HEK293 (cell line): Measurements from ENCODE around the gene LAMC3.
A peak's percentile ranks its signal among the peaks of the same experiment; 100 is the strongest.

Experiments used
- CTCF ChIA-PET: fragments of 350-600 bp; formaldehyde crosslinking; extraction: SDS; loops from one replicate; lab custom pipeline; 2021; ENCODE audit warnings: antibody characterized with exemption; lab: Yijun Ruan, JAX
- POLR2A ChIA-PET: fragments of 300-600 bp; formaldehyde crosslinking; extraction: SDS; loops from one replicate; lab custom pipeline; 2020; ENCODE audit warnings: antibody characterized with exemption, inconsistent platforms; lab: Yijun Ruan, JAX
- H3K27ac ChIP-seq: fragments of 200-500 bp; sonication (Bioruptor generic); 2 replicates; pipeline ENCODE4 v1.5.1; 2014; ENCODE audit warnings: low read depth, low read length, control low read depth, inconsistent platforms; ENCODE audit errors: extremely low read depth
- H3K36me3 ChIP-seq, 2 experiments: fragments of 200-500 bp in 1 of 2; sonication (Bioruptor generic) in 1 of 2; 1 replicate in 1 of 2; 2 replicates in 1 of 2; pipeline ENCODE4 v1.5.1; 2014 to 2017; ENCODE audit warnings: inconsistent platforms in 2 of 2, low read length in 2 of 2; ENCODE audit not compliant: control insufficient read depth in 2 of 2, insufficient read depth in 1 of 2
- H3K4me1 ChIP-seq: fragments of 200-500 bp; sonication (Bioruptor generic); 2 replicates; pipeline ENCODE4 v1.5.1; 2014; ENCODE audit warnings: mild to moderate bottlenecking, low read length, inconsistent platforms; ENCODE audit not compliant: control insufficient read depth, insufficient read depth
- H3K4me3 ChIP-seq: 2 replicates; pipeline ENCODE4 v1.5.1; 2011; ENCODE audit warnings: low read depth, mild to moderate bottlenecking, control low read depth, low read length, moderate library complexity
- H3K9me3 ChIP-seq: fragments of 200-500 bp; sonication (Bioruptor generic); 2 replicates; pipeline ENCODE4 v1.5.1; 2014; ENCODE audit warnings: low read depth, low read length, inconsistent platforms; ENCODE audit not compliant: control insufficient read depth, insufficient read depth
- GLI2 ChIP-seq: fragments of 450-650 bp; formaldehyde crosslinking; IDR thresholded peaks from 2 replicates; pipeline ENCODE4; 2017; ENCODE audit warnings: missing biosample characterization, missing genetic modification characterization, low read depth, borderline replicate concordance
- GLIS1 ChIP-seq: fragments of 450-650 bp; formaldehyde crosslinking; IDR thresholded peaks from 2 replicates; pipeline ENCODE4 v1.5.1; 2016; ENCODE audit warnings: missing biosample characterization, missing genetic modification characterization
- GLIS2 ChIP-seq: fragments of 450-650 bp; formaldehyde crosslinking; IDR thresholded peaks from 2 replicates; pipeline ENCODE4 v1.5.1; 2016; ENCODE audit warnings: missing biosample characterization, missing genetic modification characterization
- HOXC10 ChIP-seq: sonication (generic); formaldehyde crosslinking; IDR thresholded peaks from 2 replicates; pipeline ENCODE4 v1.8.1; 2023; ENCODE audit warnings: mild to moderate bottlenecking, missing genetic modification reagents
- KLF1 ChIP-seq: fragments of 450-650 bp; formaldehyde crosslinking; IDR thresholded peaks from 2 replicates; pipeline ENCODE4 v1.5.1; 2016; ENCODE audit warnings: missing biosample characterization, missing genetic modification characterization
- KLF7 ChIP-seq: fragments of 450-650 bp; formaldehyde crosslinking; IDR thresholded peaks from 2 replicates; pipeline ENCODE4 v1.5.1; 2016; ENCODE audit warnings: missing biosample characterization, missing genetic modification characterization, borderline replicate concordance
- REPIN1 ChIP-seq: fragments of 450-650 bp; formaldehyde crosslinking; IDR thresholded peaks from 2 replicates; pipeline ENCODE4 v1.5.1; 2017; ENCODE audit warnings: missing biosample characterization, missing genetic modification characterization, low read depth
- TCF7L2 ChIP-seq: IDR thresholded peaks from 2 replicates; pipeline ENCODE4 v1.6.1; 2011; ENCODE audit warnings: low read depth, mild to moderate bottlenecking, inconsistent platforms, low read length, moderate library complexity, borderline replicate concordance
- ZBTB17 ChIP-seq: fragments of 450-650 bp; formaldehyde crosslinking; IDR thresholded peaks from 2 replicates; pipeline ENCODE4 v1.5.1; 2016; ENCODE audit warnings: missing biosample characterization, missing genetic modification characterization
- ZBTB48 ChIP-seq: fragments of 450-650 bp; formaldehyde crosslinking; IDR thresholded peaks from 2 replicates; pipeline ENCODE4 v1.5.1; 2016; ENCODE audit warnings: missing biosample characterization, missing genetic modification characterization
- ZIC2 ChIP-seq: fragments of 450-650 bp; formaldehyde crosslinking; IDR thresholded peaks from 2 replicates; pipeline ENCODE4 v1.5.1; 2016; ENCODE audit warnings: missing biosample characterization, missing genetic modification characterization
- ZNF146 ChIP-seq: fragments of 450-650 bp; formaldehyde crosslinking; IDR thresholded peaks from 2 replicates; pipeline ENCODE4 v1.5.1; 2016; ENCODE audit warnings: missing biosample characterization, missing genetic modification characterization
- ZNF19 ChIP-seq: fragments of 450-650 bp; formaldehyde crosslinking; IDR thresholded peaks from 2 replicates; pipeline ENCODE4; 2016; ENCODE audit warnings: missing biosample characterization, missing genetic modification characterization, low read depth
- ZNF211 ChIP-seq: fragments of 450-650 bp; formaldehyde crosslinking; IDR thresholded peaks from 2 replicates; pipeline ENCODE4 v1.5.1; 2016; ENCODE audit warnings: low read depth, missing biosample characterization, missing genetic modification characterization
- ZNF214 ChIP-seq: fragments of 450-650 bp; formaldehyde crosslinking; IDR thresholded peaks from 2 replicates; pipeline ENCODE4 v1.5.1; 2017; ENCODE audit warnings: missing biosample characterization, mild to moderate bottlenecking, missing genetic modification characterization, borderline replicate concordance
- ZNF423 ChIP-seq: fragments of 450-650 bp; formaldehyde crosslinking; IDR thresholded peaks from 2 replicates; pipeline ENCODE4 v1.5.1; 2016; ENCODE audit warnings: missing biosample characterization, missing genetic modification characterization
- ZNF426 ChIP-seq: fragments of 450-650 bp; formaldehyde crosslinking; IDR thresholded peaks from 2 replicates; pipeline ENCODE4 v1.5.1; 2017; ENCODE audit warnings: missing biosample characterization, missing genetic modification characterization, mild to moderate bottlenecking, inconsistent platforms, moderate library complexity
- ZNF529 ChIP-seq: fragments of 450-650 bp; formaldehyde crosslinking; IDR thresholded peaks from 2 replicates; pipeline ENCODE4 v1.5.1; 2017; ENCODE audit warnings: missing genetic modification characterization, missing biosample characterization; ENCODE audit not compliant: insufficient replicate concordance
- ZNF585B ChIP-seq: fragments of 450-650 bp; formaldehyde crosslinking; IDR thresholded peaks from 2 replicates; pipeline ENCODE4 v1.5.1; 2016; ENCODE audit warnings: missing biosample characterization, missing genetic modification characterization
- ZNF677 ChIP-seq: fragments of 450-650 bp; IDR thresholded peaks from 2 replicates; pipeline ENCODE4 v1.5.0; 2018; ENCODE audit warnings: missing biosample characterization, mild to moderate bottlenecking, missing genetic modification characterization, moderate library complexity
- ZNF792 ChIP-seq: fragments of 450-650 bp; formaldehyde crosslinking; IDR thresholded peaks from 2 replicates; pipeline ENCODE4 v1.5.1; 2016; ENCODE audit warnings: missing biosample characterization, missing genetic modification characterization
- TF ChIP-seq, protein P1 (sequence below): fragments of 450-650 bp; formaldehyde crosslinking; IDR thresholded peaks from 2 replicates; pipeline ENCODE4 v1.5.1; 2016; ENCODE audit warnings: missing biosample characterization, missing genetic modification characterization
- TF ChIP-seq, protein P2 (sequence below): fragments of 450-650 bp; formaldehyde crosslinking; IDR thresholded peaks from 2 replicates; pipeline ENCODE4 v1.5.1; 2017; ENCODE audit warnings: missing biosample characterization, mild to moderate bottlenecking, missing genetic modification characterization, moderate library complexity
- TF ChIP-seq, protein P3 (sequence below): fragments of 450-650 bp; formaldehyde crosslinking; IDR thresholded peaks from 2 replicates; pipeline ENCODE4 v1.5.1; 2016; ENCODE audit warnings: missing biosample characterization, missing genetic modification characterization
- TF ChIP-seq, protein P4 (sequence below): fragments of 450-650 bp; formaldehyde crosslinking; IDR thresholded peaks from 2 replicates; pipeline ENCODE4 v1.5.1; 2016; ENCODE audit warnings: missing biosample characterization, missing genetic modification characterization

LAMC3 gene

DNA sequence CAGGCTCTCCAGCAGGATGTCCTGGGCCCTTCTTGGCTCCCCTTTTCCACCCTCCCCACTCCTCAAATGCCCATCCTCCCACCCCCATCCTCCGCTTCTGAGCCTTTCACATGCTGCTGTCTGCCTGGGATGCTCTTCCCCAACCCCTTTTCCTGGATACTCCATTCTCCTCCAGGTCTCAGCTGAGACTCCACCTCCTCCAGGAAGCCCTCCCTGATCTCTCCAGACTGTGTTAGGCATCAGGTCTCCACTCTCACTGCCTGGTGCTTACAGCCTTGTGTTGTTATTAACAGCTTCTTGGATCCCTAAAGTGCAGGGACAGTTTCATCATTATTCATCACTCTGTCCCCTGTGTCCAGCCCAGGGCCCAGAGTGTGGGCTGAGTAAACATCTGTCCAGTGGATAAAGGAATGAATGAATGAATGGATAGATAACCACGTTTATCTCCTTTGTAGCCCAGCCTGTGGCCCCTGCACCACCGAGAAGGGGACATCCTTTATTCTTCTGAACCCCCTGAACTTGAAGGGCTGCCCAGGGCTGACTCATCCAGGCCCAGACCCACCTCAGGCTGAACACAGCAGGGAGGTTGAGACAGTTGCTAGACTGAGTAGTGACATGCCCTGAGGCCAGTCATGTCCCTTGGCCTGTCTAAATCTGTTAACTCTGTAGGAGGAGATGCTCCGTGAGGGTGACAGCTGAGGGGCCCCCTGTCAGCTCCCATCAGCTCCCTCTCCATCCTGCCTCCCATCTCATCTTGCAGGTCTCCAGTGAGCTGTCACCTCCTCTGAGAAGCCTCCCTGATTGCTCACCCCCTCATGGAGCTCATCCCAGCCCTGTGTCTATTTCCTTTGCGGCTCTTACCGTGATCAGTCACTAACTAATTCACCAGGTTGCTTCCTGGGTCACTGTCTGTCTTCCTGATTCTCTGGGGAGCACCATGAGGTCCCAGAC, 14.6 kb upstream of the LAMC3 start:
- TF ChIP-seq ZNF423 (tag by site-specific recombination), result no peak
- TF ChIP-seq TCF7L2, result no peak
- TF ChIP-seq REPIN1 (tag by site-specific recombination), result no peak
- TF ChIP-seq ZNF19 (tag by site-specific recombination), result no peak
- 0 out of 2 replicates have a peak, but pooled peaks have one; percentile 20 for TF ChIP-seq ZBTB17 (tag by site-specific recombination)
- no peak for TF ChIP-seq ZNF677 (tag by site-specific recombination)
- TF ChIP-seq GLIS1, result peak; percentile 59
- TF ChIP-seq, protein P1, sequence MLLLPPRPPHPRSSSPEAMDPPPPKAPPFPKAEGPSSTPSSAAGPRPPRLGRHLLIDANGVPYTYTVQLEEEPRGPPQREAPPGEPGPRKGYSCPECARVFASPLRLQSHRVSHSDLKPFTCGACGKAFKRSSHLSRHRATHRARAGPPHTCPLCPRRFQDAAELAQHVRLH (tag by site-specific recombination), result no peak
- no peak for TF ChIP-seq ZNF214
- no peak for TF ChIP-seq GLI2 (tag by site-specific recombination)
- TF ChIP-seq ZIC2, result peak; percentile 35
- no peak for TF ChIP-seq ZNF426 (tag by site-specific recombination)
- TF ChIP-seq ZNF211 (tag by site-specific recombination), result no peak
- TF ChIP-seq, protein P2, sequence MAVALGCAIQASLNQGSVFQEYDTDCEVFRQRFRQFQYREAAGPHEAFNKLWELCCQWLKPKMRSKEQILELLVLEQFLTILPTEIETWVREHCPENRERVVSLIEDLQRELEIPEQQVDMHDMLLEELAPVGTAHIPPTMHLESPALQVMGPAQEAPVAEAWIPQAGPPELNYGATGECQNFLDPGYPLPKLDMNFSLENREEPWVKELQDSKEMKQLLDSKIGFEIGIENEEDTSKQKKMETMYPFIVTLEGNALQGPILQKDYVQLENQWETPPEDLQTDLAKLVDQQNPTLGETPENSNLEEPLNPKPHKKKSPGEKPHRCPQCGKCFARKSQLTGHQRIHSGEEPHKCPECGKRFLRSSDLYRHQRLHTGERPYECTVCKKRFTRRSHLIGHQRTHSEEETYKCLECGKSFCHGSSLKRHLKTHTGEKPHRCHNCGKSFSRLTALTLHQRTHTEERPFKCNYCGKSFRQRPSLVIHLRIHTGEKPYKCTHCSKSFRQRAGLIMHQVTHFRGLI (tag by site-specific recombination), result no peak
- no peak for TF ChIP-seq KLF7 (tag by site-specific recombination)
- TF ChIP-seq ZNF146, result no peak
- ChIA-PET CTCF (interaction anchor here (0.5 to 2.4 kb wide), 6 partner anchors 9 to 635 kb away, joined by 3 to 19 read pairs (median 4); partner anchors contain the start of gene LAMC3), POLR2A (interaction anchor here (0.7 kb wide), 1 partner anchor 14 kb away, joined by 7 read pairs; no protein-coding TSS in a partner anchor)
- Histone ChIP-seq H3K4me3 (no peak overlapping the region), H3K36me3 (no peaks in the 10 kb centered on the region), H3K4me1 (no peaks in the 10 kb centered on the region), H3K27ac (no peak overlapping the region), H3K9me3 (no peaks in the 10 kb centered on the region)

DNA sequence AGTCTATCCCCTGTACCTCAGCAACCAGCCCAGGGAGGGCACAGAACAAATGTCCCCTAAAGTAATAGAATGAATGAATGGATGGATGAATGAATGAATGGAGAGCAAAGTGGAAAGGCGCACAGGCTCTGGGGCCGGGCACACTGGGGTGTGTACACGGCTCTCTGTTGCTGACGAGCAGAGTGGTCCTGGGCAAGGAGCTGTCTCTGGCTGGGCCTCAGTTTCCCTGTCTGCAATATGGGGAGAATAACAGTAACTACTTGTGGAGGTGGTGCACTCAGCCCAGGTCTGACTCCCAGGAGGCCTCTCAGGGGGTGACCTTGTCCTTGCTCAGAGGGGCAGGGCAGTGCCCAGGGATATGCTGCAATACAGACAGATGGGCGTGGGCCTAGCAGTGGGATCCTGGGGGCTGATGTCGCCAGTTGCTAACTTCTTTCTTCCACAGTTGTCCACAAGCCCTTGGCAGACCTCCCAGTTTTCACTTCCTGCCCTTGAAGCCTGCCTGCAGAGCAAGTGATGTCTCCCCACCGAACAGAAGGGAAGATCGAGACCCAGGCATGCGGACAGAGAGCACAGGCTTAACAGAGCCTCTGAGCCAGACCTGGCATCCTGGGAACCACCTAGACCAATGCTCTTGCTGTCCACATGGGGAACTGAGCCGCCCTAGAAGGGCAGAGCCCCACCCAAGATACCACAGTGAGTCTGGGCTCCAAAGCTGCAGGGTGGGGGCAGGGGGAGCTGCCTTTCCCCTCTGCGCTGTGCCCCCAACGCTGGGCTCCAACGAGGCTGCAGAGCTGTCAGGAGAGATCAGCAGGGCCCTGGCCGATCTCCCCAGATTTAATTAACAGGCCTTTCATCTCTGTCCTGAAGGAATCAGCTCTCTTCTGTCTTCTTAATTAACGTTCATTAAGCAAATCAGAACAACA, 13.6 kb upstream of the LAMC3 start:
- H3K9me3 ChIP-seq, result no peaks in the 10 kb centered on the region
- no peaks in the 10 kb centered on the region for H3K36me3 ChIP-seq
- no peak overlapping the region for H3K4me3 ChIP-seq
- H3K27ac ChIP-seq, result no peak overlapping the region
- ChIA-PET POLR2A (no interaction called here), CTCF (interaction anchor here (0.5 to 6.2 kb wide), 7 partner anchors 10 to 410 kb away, joined by 3 to 242 read pairs (median 4); partner anchors contain the start of gene LAMC3)
- H3K4me1 ChIP-seq, result no peaks in the 10 kb centered on the region
- TF ChIP-seq ZNF585B (tag by site-specific recombination) (no peak), KLF1 (tag by site-specific recombination) (peak; percentile 18; the same call in 1 of the 2 replicates), HOXC10 (no peak), GLIS2 (tag by site-specific recombination) (0 out of 2 replicates have a peak, but pooled peaks have one; percentile 31), ZBTB17 (tag by site-specific recombination) (peak; percentile 95), ZNF792 (tag by site-specific recombination) (no peak), ZBTB48 (peak; percentile 69; the same call in 1 of the 2 replicates), ZNF529 (tag by site-specific recombination) (no peak)
- TF ChIP-seq, protein P3, sequence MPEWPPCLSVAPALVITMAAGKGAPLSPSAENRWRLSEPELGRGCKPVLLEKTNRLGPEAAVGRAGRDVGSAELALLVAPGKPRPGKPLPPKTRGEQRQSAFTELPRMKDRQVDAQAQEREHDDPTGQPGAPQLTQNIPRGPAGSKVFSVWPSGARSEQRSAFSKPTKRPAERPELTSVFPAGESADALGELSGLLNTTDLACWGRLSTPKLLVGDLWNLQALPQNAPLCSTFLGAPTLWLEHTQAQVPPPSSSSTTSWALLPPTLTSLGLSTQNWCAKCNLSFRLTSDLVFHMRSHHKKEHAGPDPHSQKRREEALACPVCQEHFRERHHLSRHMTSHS (tag by site-specific recombination), result no peak
- TF ChIP-seq, protein P4, sequence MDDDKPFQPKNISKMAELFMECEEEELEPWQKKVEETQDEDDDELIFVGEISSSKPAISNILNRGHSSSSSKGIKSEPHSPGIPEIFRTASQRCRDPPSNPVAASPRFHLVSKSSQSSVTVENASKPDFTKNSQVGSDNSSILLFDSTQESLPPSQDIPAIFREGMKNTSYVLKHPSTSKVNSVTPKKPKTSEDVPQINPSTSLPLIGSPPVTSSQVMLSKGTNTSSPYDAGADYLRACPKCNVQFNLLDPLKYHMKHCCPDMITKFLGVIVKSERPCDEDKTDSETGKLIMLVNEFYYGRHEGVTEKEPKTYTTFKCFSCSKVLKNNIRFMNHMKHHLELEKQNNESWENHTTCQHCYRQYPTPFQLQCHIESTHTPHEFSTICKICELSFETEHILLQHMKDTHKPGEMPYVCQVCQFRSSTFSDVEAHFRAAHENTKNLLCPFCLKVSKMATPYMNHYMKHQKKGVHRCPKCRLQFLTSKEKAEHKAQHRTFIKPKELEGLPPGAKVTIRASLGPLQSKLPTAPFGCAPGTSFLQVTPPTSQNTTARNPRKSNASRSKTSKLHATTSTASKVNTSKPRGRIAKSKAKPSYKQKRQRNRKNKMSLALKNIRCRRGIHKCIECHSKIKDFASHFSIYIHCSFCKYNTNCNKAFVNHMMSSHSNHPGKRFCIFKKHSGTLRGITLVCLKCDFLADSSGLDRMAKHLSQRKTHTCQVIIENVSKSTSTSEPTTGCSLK, result no peak
